Pulmonary artery endothelial cell (primary cell): ENCODE measurements around the gene KCNAB1. TPM values are rescaled to one million over a fixed set of nuclear protein-coding genes. Genes with fewer than 3 reads are reported as not detected.
A peak's percentile ranks its signal among the peaks of the same experiment; 100 is the strongest.

Source experiments
- DNase-seq: peaks from one replicate; pipeline ENCODE4 v3.0.0-alpha.2; 2011; ENCODE audit warnings: low read depth, low spot score
- total RNA-seq: library from RNA; depleted of rRNA; stranded (reverse); fragments of >200 nt; gene quantifications from 2 replicates; pipeline ENCODE4 v1.2.3, GENCODE V29; 2014

The KCNAB1 gene
- total RNA-seq, 1 donor from 2014 or later, result 0.40 TPM

DNA sequence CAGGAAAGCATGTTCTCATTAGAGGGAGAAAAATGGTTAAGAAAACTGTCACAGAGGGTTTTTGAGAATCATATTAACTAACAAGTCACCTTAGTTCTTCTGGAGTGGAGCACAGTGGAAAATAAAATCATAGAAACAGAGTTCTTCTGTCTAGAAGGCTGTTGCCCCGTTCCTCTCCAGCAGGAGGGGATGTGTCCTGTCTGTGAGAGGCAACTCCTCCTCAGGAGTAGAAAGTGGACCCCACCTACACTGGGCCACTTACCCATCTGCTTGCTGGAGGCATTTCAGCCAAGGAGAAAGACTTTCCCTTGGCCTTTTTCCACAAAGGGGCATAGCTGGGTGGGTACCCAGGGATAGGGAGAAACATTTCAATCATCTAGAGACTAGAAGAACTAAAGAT lies 327.9 kb downstream of the KCNAB1 start:
- DNase-seq, result no peak

GRCh38 chr3:156449710-156450574 lies 329.6 kb downstream of the KCNAB1 start:
- no peak for DNase-seq

DNA sequence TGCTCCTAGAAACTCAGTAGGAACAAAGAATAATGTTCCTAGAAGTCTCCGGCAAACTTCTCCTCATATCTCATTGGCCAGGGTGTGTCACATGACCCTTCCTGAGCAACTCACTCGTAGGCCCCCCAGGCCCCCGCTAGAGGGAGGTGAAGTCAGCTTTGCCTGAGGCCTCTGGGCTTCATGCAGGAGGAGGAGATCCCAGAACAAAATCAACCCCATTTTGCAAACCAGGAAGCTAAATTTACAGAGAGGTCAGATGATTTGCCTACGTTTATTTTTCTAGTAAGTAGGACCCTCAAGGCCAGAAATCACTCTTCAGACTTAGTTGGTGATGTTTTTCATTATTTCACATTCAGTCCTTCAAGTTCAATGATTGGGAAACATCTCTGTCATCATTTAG lies 335.5 kb downstream of the KCNAB1 start:
- DNase-seq, result no peak

- DNase-seq, result no peak
These were observed 336.4 kb downstream of the KCNAB1 start for GRCh38 chr3:156456771-156457224.

DNA sequence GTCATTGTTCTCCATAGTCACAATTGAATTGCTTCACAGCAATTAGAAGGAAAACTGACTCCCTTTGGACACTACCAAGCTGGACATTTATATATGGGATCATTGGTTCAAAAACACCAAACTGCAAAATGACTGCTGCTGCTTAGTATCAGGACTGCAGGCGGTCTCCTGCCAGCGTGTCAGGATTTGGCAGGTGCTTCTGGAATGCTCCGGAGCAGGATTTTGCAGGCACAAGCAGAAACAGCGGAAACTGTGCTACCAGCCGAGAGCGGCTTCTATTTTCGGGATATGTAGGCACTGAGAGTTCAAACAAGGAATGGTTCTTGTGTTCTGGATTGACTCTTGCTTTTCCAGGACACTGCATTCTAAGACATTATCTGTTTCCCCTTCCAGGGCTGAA lies 339.1 kb downstream of the KCNAB1 start:
- no peak for DNase-seq

- DNase-seq, result no peak
These were observed 339.8 kb downstream of the KCNAB1 start for GRCh38 chr3:156460206-156460611.

DNA sequence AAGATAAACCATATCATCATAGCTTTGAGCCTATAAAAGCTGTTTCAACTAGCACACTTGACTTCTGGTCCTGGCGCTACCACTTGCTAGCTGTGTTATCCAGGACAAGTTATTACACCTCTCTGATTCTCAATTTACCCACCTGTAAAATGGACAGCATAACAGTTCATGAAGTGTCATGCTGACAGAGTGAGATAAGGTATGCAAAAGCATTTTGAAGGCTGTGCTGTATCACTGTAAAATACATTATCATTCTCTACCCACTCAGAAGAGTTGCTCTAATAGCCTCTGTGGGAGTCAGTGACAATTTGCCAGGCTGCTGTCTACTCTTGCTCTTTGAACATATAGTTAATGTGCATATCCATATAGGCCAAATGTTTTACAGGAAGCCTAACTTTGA lies 341.5 kb downstream of the KCNAB1 start:
- no peak for DNase-seq

GRCh38 chr3:156463123-156463522 lies 342.7 kb downstream of the KCNAB1 start:
- DNase-seq, result no peak

GRCh38 chr3:156465194-156465593 lies 344.8 kb downstream of the KCNAB1 start:
- DNase-seq, result no peak

GRCh38 chr3:156469456-156469855 lies 349.1 kb downstream of the KCNAB1 start:
- DNase-seq, result no peak

DNA sequence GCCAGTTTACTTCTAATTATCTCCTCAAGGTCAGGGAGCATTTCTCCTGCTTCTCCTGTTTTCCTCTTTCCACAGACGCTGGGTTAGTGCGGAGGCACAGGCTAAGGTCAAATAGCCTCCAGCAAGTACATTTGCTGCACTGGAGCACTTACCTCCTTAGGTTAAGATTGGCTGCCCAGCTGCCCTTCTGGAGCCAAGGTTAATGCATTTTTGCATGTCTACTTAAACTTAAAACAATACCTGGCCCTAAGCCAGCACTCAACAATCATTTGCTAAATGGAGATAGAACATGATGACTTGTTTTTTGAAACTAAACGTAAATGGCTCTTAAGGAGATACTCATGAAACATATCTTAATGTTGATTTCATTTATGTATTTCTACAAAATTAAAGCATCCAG lies 351.1 kb downstream of the KCNAB1 start:
- no peak for DNase-seq

GRCh38 chr3:156472150-156472549 lies 351.8 kb downstream of the KCNAB1 start:
- no peak for DNase-seq

- no peak for DNase-seq
These were observed 352.3 kb downstream of the KCNAB1 start for GRCh38 chr3:156472684-156473083.

GRCh38 chr3:156473341-156473740 lies 353.0 kb downstream of the KCNAB1 start:
- DNase-seq, result no peak

- no peak for DNase-seq
These were observed 354.4 kb downstream of the KCNAB1 start for GRCh38 chr3:156474560-156475389.

DNA sequence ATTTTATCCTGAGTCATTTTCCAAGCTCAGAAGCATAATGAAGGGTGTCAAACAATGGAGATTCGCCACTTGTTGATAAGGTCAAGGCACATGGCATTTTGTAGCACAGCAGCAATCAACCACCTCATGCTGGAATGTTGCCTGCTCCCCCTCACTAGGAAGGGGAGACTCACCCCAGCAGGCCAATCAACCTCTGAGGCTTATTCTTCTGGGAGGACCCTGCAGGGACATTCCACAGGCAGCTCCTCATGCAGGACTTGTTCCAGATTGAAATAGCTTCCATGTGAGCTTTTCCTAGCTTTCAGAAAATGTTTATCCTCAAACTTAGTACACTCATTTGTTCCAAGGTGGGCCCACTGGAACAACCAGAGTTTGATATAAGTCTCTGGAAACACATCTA lies 356.9 kb downstream of the KCNAB1 start:
- DNase-seq, result no peak

GRCh38 chr3:156478891-156479290 lies 358.5 kb downstream of the KCNAB1 start:
- DNase-seq, result no peak

- DNase-seq, result no peak
These were observed 359.2 kb downstream of the KCNAB1 start for GRCh38 chr3:156479604-156480003.

GRCh38 chr3:156480949-156481348 lies 360.6 kb downstream of the KCNAB1 start:
- DNase-seq, result no peak

DNA sequence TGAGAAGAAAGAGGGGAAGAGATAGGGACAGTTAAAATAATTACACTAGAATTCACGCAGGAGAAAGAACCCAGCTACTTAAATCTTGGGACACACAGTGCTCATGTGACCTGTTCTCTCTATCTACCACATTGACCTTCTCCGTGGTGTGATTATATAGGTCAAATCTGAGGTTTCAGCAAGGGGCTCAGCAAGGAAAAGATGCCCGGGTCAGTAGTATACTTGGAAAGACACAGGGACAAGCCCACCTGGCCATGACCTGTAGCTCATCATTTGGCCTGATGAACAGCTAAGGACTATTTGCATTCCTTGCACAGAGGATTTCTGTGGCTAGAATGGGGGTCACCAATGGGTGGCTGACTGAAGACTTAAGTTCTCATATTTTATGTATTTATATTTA lies 362.6 kb downstream of the KCNAB1 start:
- no peak for DNase-seq

GRCh38 chr3:156483426-156483825 lies 363.0 kb downstream of the KCNAB1 start:
- DNase-seq, result peak; percentile 15
